C1 segment of cervical spinal cord (tissue), 14 donors: ENCODE measurements around the gene RAB11FIP4.
"Not testable (repeated sequence)": the region's sequence is repeated elsewhere in the genome, so short reads cannot be mapped to it uniquely, and the experiment has no call there.

Experiments
- DNase-seq, 14 donors: peaks; one replicate each; lab custom pipeline; 2025; lab: John Stamatoyannopoulos, UW

The RAB11FIP4 gene

DNA sequence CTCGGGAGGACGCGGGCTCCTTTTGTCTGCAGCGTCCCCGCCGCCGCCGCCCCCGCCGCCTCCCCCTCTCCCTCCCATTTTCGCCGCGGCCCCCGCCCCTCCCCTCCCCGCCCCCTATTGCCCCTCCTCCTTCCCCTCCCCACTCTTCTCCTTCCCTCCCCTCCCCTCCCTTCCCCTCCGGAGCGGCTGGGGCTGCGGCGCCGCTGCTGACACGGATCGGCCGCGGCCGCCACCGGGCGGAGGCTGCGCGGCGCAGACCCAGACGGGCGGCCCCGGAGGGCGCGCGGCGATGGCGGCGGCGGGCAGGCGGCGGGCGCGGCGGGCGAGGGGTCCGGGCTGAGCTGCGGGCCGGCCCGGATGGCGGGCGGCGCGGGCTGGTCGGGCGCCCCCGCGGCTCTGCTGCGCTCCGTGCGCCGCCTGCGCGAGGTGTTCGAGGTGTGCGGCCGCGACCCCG, at the start of gene RAB11FIP4:
Gene RAB11FIP4 (plus strand): TSS at position 180 of the 454 bp plus-strand sequence. CDS start 178 bp downstream, at position 358.
- peak in 3 of 14 donors; percentile 27 to 37 (median 31) for DNase-seq

GRCh38 chr17:31345191-31345747, 46.2 kb upstream of the RAB11FIP4 start:
- not testable (repeated sequence) for DNase-seq

DNA sequence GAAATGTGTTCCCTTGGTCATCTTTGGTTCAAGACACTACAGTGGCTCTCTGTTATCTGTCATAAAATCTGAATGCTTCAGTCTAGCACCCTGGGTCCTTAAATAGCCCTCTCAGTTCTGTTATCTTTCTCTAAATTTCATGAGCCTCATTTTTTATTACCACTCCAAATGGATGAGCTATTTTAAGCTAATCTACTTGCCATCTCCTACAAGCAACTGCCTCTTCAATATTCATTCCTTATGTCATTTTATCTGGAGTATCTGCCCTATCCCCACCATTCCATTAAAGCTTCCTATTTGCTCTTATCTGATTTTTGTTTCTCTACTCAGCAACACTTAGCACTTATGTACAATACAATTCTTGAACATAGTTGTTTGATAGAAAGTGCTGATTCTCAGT, 42.0 kb upstream of the RAB11FIP4 start:
- no peak for DNase-seq

DNA sequence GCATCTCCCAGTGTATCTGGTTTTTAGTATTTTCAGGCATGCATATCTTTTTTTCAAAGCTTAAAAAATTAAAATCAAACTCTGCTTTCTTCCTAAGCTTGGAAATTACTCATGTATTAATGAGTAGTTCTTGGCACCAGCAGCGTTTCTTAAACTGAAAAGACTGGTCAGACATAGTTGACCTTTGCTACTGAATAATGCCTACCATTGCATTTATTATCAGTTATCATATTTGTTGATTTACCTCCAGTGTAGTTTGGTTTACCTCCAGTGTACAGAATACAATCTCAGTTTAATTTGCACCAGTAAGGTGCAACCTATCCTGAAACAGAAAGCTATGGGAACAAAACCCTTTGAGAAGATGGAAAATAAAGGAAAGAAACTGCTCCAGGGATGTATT, 35.5 kb upstream of the RAB11FIP4 start:
- no peak for DNase-seq

- DNase-seq, result no peak
Measured at GRCh38 chr17:31357091-31357490, 34.4 kb upstream of the RAB11FIP4 start.

- DNase-seq, result no peak
Measured at GRCh38 chr17:31357839-31358394, 33.6 kb upstream of the RAB11FIP4 start.

GRCh38 chr17:31364012-31364411, 27.5 kb upstream of the RAB11FIP4 start:
- no peak for DNase-seq

DNA sequence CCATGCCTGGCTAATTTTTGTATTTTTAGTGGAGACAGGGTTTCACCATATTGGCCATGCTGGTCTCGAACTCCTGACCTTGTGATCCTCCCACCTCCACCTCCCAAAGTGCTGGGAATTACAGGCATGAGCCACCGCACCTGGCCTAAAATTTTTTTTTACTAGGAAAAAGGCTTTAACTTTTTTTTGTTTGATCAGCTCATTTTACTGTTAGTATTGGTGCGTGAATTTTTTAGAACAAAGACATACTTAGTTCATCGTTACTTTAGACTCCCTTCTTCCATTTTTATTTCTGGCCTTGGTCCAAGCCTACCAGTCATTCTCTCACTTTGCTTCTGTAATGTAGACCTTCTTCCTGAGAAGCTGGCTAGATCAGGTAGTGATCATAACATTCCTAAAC, 25.4 kb upstream of the RAB11FIP4 start:
- DNase-seq, result no peak

- no peak for DNase-seq
Measured at GRCh38 chr17:31369266-31369665, 22.2 kb upstream of the RAB11FIP4 start.

GRCh38 chr17:31371511-31372097, 19.9 kb upstream of the RAB11FIP4 start:
- DNase-seq, result no peak

- DNase-seq, result peak in 1 of 14 donors; percentile 22
Measured at GRCh38 chr17:31373150-31374093, 18.1 kb upstream of the RAB11FIP4 start.

- DNase-seq, result no peak
Measured at GRCh38 chr17:31374094-31374447, 17.4 kb upstream of the RAB11FIP4 start.

- no peak for DNase-seq
Measured at GRCh38 chr17:31374503-31374902, 17.0 kb upstream of the RAB11FIP4 start.

DNA sequence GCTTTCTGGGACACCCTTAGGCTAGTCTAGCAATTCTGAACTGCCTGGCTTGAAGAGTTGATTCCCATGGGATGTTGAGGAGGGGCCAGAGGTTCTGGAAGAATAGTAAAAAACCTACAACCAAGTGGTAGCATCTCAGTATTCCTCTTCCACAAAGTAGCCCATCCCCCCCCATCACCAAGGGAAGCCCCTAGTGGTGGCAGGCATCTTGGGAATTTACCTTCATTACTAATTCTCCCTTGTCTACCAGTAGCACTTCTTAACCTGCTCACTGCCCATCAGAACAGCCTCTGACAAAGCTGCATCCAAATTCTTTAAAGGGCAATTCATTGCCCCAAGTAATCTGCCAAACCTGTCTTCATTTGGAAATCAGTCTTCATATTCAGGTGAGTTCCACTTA, 12.8 kb upstream of the RAB11FIP4 start:
- DNase-seq, result no peak

- DNase-seq, result no peak
Measured at GRCh38 chr17:31379597-31380205, 11.8 kb upstream of the RAB11FIP4 start.

- DNase-seq, result no peak
Measured at GRCh38 chr17:31381165-31381668, 10.3 kb upstream of the RAB11FIP4 start.

DNA sequence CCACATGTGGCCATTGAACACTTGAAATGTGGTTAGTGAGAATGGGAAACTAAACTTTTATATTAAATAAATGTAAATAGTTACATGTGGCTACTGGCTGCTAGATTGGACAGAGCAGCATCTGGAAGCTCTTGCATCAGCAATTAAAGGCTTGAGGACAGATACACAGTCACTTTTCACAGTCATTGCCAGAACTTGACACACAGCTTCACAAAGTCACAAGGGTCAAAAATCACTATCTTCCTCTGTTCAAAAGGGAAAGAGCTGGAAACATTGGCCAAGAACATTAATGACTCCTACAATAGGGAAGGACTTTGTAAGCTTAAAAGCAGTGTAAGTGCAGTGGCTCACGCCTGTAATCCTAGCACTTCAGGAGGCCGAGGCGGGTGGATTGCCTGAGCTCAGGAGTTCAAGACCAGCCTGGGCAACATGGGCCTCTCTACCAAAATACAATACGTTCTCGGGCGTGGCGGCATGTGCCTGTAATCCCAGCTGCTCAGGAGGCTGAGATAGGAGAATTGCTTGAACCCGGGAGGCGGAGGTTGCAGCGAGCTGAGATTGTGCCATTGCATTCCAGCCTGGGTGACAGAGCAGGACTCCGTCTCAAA, 8.7 kb upstream of the RAB11FIP4 start:
- not testable (repeated sequence) for DNase-seq

GRCh38 chr17:31383488-31383887, 8.0 kb upstream of the RAB11FIP4 start:
- DNase-seq, result not testable (repeated sequence)

- DNase-seq, result no peak
Measured at GRCh38 chr17:31385428-31386285, 5.8 kb upstream of the RAB11FIP4 start.

DNA sequence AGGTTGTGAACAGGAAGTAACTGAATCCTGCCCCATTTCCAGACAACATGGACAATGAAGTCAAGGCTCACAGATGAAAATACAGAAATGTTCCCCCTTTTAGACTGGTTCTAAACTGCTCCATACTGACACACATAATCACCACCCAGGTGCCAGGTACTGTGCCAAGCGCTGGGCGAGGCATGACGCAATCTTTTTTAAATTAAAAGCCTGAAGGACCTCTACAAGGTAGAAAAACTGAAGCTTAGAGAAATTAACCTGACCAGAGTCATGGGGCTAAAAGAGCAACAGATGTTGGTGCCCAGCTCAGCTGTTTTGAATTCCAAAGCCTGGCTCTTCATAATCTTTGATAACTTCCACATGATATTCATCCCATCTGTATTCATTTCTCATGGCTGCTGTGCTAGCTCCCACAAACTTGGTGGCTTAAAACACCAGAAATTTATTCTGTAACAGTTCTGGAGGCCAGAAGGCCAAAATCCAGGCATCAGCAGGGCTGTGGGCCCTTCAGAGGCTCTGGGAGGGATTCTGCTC, 4.9 kb upstream of the RAB11FIP4 start:
- DNase-seq, result no peak
